GM12801 (cell line): ENCODE data around the gene TCTN1.

ENCODE experiments used
- CTCF ChIP-seq: IDR thresholded peaks from one replicate; pipeline ENCODE4 v1.5.1; 2011; ENCODE audit warnings: control low read depth; ENCODE audit not compliant: insufficient read length; ENCODE audit errors: extremely low read depth

Gene TCTN1

GRCh38 chr12:110613771-110614684 is at the start of gene TCTN1:
TCTN1 (plus strand) TSS chr12:110614129; CDS start chr12:110614183, 54 bp downstream.
- no peak for TF ChIP-seq CTCF

DNA sequence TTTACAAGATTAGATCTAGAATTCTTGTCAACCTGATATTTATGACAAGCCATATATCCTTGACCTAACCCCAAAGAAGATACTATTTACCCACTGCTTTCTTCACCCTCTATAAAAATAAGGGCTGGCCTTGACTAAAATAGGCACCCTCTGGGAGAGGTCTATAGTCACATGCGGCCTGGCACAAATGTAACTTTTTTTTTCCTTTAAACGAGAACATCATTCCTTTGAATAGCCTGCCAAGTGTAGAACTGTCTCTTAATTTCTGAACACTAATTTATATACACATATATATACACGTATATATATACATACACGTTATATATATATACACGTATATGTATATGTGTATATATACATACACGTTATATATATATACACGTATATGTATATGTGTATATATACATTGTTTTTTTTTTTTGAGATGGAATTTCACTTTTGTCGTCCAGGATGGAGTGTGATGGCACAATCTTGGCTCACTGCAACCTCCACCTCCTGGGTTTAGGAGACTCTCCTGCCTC is 49.4 kb upstream of the TCTN1 start:
- no peak for TF ChIP-seq CTCF

DNA sequence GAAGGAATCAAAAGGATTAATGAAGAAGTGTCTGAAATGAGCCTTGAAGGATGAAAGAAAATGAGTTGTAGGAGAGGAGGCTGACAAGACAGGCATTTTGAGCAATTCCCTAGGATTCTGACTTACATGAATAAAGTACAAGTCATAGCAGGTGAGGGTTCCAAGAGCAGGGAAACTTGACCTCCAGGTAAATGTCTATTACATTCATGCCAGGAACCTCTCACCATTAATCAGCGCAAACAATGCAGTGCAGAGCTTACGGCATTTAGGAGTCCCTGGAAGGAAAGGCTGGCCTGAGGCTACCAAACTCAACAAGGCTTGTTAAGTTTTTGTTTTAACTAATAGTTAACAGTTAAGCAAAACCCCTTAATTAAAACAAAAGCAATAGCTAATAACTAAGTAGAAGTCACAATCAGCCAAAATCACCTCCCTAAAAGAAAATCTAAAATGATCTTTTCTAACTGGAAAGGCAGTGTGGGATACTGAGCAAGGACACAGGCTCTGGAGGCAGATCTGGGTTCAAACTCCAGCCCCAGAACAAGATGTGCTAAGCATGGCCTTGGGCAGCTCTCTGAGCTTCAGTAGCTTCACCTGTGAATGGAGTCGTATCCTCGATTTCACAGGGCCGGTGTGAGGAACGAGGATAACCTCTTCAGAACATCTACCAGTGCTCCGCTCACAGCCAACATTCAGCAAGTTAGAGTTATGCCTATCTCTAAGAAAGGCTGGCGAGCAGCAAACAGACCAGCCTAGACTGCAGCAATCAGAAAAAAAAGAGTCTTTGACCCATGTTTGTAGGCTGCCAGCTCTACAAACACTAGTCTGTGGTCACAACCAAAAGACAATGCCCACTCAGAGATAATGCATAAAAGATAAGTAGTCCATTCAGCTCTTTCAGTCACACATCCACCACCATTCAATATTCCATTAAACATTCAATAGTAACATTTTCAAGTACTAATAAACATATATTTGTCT is 47.7 kb upstream of the TCTN1 start:
- no peak for TF ChIP-seq CTCF

- TF ChIP-seq CTCF: no peak
These were observed 46.9 kb upstream of the TCTN1 start for GRCh38 chr12:110566993-110567392.

DNA sequence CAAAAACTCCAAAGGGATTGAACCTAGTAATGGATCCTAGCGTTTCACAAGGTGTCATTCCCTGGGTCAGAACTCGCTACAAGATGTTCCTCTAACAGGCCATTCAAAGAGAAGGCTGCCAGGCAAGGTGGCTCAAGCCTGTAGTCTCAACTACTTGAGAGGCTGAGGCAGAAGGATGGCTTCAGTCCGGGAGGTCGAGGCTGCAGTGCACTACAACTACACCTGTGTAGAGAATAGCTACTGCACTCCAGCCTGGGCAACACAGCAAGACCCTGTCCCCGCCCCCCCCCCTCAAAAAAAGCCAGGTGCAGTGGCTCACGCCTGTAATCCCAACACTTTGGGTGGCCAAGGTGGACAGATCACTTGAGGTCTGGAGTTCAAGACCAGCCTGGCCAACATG is 45.2 kb upstream of the TCTN1 start:
- no peak for TF ChIP-seq CTCF

- TF ChIP-seq CTCF: no peak
These were observed 39.9 kb upstream of the TCTN1 start for GRCh38 chr12:110574044-110574443.

DNA sequence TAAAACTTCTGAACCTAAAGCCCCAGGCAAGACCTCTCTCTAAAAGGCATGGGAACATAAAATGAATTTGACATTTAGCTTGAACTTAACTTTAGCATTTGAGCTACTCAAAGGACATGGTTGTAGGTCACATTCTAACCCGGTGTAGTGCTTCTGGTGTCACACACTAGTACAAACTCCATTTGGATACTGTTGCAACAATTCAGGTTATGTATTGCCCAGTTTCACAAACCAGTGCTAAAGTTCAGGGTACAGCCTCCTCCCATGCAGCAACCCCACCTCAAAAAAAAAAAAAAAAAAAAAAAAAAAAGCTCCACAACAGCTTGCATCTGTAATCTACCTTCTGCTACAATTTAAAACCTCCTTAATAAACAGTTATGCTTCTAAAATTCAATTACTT is 38.6 kb upstream of the TCTN1 start:
- TF ChIP-seq CTCF: no peak
